ENCODE results near the gene UCHL3. TPM values are rescaled to one million over a fixed set of nuclear protein-coding genes. Genes with fewer than 3 reads are reported as not detected.
A peak's percentile ranks its signal among the peaks of the same experiment; 100 is the strongest.

The UCHL3 gene
- total and polyA plus RNA-seq, 10 donors: 18.9 to 31.5 (median 24.2) TPM

GRCh38 chr13:75550159-75550567, 572 bp downstream of the UCHL3 start:
- Histone ChIP-seq H3K4me3 (peak overlapping the region; percentile 84 to 100 (median 94)), H3K27me3 (replicated peaks in 1 of 7) (no peaks in the 10 kb centered on the region), H3K4me1 (peaks cover 10 to 38% (median 22%) of the 10 kb centered on the region in 6 donors), H3K9me3 (no peaks in the 10 kb centered on the region), H3K36me3 (peaks cover 0 to 20% (median 5%) of the 10 kb centered on the region in 6 donors), H3K27ac (peak overlapping the region in 6 of 8 donors; percentile 81 to 95 (median 84))
- intact Hi-C loops (cut with DNase I; ENCODE audit: low total_unique reads): no loop called here
- DNase-seq: no peak
- WGBS, 5 donors: 2 to 6% (median 3%) methylated on average over 10 of the region's 10 CpGs
- TF ChIP-seq POLR2A (IDR thresholded peaks at IDR 0.05) (no peak), CTCF (IDR thresholded peaks at IDR 0.05 in 8 of 11, conservative IDR thresholded peaks at IDR 0.05 in 3 of 11) (no peak), POLR2AphosphoS5 (IDR thresholded peaks at IDR 0.05) (no peak)

- H3K4me3 ChIP-seq: no peak overlapping the region
- peaks cover 10 to 41% (median 17%) of the 10 kb centered on the region in 6 donors for H3K4me1 ChIP-seq
- 92 to 97% (median 97%) methylated on average over 1 of the region's 1 CpG for WGBS, 5 donors
- peaks cover 0 to 29% (median 6%) of the 10 kb centered on the region in 6 donors for H3K36me3 ChIP-seq
- intact Hi-C loops (cut with DNase I; ENCODE audit: low total_unique reads): no loop called here
- no peaks in the 10 kb centered on the region for H3K27me3 ChIP-seq (replicated peaks in 1 of 7)
- H3K27ac ChIP-seq: no peak overlapping the region
- no peak for DNase-seq
- no peaks in the 10 kb centered on the region for H3K9me3 ChIP-seq
- no peak for TF ChIP-seq POLR2A (IDR thresholded peaks at IDR 0.05)
- TF ChIP-seq CTCF (IDR thresholded peaks at IDR 0.05 in 8 of 11, conservative IDR thresholded peaks at IDR 0.05 in 3 of 11): no peak
- no peak for TF ChIP-seq POLR2AphosphoS5 (IDR thresholded peaks at IDR 0.05)
Measured at GRCh38 chr13:75554464-75554863, 4.9 kb downstream of the UCHL3 start.

GRCh38 chr13:75554981-75555380, 5.4 kb downstream of the UCHL3 start:
- TF ChIP-seq POLR2A (IDR thresholded peaks at IDR 0.05) (no peak), POLR2AphosphoS5 (IDR thresholded peaks at IDR 0.05) (no peak), CTCF (IDR thresholded peaks at IDR 0.05 in 8 of 11, conservative IDR thresholded peaks at IDR 0.05 in 3 of 11) (no peak)
- no peak for DNase-seq
- H3K36me3 ChIP-seq: peaks cover 0 to 29% (median 6%) of the 10 kb centered on the region in 6 donors
- H3K9me3 ChIP-seq: no peaks in the 10 kb centered on the region
- H3K4me3 ChIP-seq: no peak overlapping the region
- H3K27me3 ChIP-seq (replicated peaks in 1 of 7): no peaks in the 10 kb centered on the region
- 95 to 100% (median 97%) methylated on average over 3 of the region's 3 CpGs for WGBS, 5 donors
- no peak overlapping the region for H3K27ac ChIP-seq
- H3K4me1 ChIP-seq: peaks cover 10 to 40% (median 16%) of the 10 kb centered on the region in 6 donors
- intact Hi-C loops (cut with DNase I; ENCODE audit: low total_unique reads): no loop called here

GRCh38 chr13:75555836-75556235, 6.2 kb downstream of the UCHL3 start:
- Histone ChIP-seq H3K4me1 (peaks cover 2 to 31% (median 8%) of the 10 kb centered on the region in 6 donors), H3K9me3 (no peaks in the 10 kb centered on the region), H3K4me3 (no peak overlapping the region), H3K27ac (no peak overlapping the region), H3K36me3 (peaks cover 0 to 33% (median 8%) of the 10 kb centered on the region in 6 donors), H3K27me3 (replicated peaks in 1 of 7) (no peaks in the 10 kb centered on the region)
- no peak for TF ChIP-seq POLR2AphosphoS5 (IDR thresholded peaks at IDR 0.05)
- TF ChIP-seq POLR2A (IDR thresholded peaks at IDR 0.05): no peak
- TF ChIP-seq CTCF (IDR thresholded peaks at IDR 0.05 in 8 of 11, conservative IDR thresholded peaks at IDR 0.05 in 3 of 11): no peak
- DNase-seq: no peak
- intact Hi-C loops (cut with DNase I; ENCODE audit: low total_unique reads): no loop called here
- 72 to 91% (median 85%) methylated on average over 1 of the region's 1 CpG for WGBS, 5 donors

All from spleen (tissue), 11 donors.